Hematopoietic multipotent progenitor cell (in vitro differentiated cells): ENCODE measurements around the gene ERN1. TPM values are rescaled to one million over a fixed set of nuclear protein-coding genes. Genes with fewer than 3 reads are reported as not detected.

ENCODE experiments used
- DNase-seq, 3 donors: peaks; one replicate each; pipeline ENCODE4 v3.0.0-alpha.2; 2011 to 2015; ENCODE audit warnings: low read depth in 2 of 3, low spot score in 2 of 3
- total RNA-seq: library from RNA; depleted of rRNA; stranded (reverse); fragments of >200 nt; gene quantifications from one replicate; pipeline ENCODE4 v1.2.3, GENCODE V29; 2012

ERN1 gene
- total RNA-seq, 1 donor = 17.2 TPM

DNA sequence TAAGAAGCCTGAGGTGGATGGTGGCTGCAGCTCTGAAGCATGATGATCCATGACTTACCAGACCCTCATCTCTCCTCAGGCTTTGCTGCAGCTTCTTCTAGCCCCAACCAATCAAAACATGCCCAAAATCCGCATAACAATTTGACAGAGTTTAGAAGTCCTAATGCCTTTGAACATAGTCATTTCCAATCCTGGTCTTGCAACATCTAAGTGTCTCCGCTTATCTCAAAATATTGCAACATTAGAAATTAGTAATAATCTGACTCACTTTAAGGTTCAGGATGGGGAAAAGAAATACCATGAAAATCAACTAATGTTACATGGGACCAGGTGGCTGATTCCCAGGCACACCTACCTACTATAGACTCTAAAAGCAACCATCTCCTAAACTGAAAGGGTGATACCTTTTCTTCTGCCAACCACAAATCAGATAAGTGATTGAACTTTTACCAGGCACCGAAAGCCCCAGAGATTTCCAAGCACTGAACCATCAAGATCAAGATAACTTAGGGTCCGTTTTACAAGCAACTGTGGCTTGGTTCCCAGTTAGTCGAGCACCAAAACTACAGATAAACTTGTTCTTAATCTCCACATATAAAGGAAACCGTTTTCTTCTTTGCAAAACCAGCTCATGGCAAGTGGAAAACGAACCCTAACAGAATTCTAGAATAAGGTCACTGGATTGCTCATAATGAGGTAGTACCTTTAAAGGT, 14.0 kb downstream of the ERN1 start:
- DNase-seq = no peak

DNA sequence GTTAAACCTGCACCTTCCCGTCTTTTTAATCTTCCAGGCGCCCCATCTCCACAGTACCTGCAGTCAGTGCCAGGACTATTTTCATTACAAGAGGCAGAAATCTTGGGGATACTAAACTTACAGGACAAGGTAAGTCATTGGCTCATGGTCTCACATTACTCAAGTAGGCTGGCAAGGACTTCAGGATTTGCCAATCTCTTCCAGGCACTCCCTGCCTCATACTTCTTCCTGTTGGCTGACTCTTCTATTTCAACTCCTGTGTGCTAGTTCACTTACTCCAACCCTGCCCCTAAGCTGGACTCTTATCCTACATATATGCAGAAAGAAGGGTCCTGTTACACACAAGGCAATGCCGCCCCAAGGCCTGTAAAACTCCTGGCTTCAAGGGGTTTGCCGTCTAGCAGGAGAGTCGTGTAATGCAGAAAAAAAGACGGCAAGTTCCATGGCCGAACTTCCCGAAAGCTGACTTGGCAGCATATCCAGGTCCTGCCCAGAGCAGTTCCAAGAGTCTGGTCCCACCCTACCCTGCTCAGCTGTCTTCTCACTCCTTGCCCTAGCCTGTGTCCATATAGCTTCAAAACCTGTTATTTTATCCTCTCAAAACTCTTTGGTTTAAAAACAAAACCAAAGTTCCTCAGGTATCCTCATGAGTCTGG, 14.8 kb downstream of the ERN1 start:
- no peak for DNase-seq

DNA sequence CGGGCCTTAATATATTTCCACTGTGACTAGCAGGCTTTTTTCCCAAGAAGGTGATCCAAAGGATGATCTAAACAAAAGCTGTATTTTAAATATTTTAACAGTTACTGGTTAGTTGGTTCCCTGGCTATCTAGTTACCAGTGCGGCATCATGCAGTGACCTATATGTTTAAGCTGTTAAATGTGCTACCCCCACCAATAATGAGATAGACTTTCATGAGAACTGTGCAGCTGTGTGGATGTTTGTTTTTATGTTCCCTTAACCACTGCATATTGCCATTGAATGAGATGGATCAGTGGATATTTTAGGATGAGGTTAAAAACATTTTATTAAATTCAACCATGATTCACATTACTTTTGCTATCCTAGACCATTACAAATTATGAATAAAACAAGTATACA, 16.9 kb downstream of the ERN1 start:
- no peak for DNase-seq

DNA sequence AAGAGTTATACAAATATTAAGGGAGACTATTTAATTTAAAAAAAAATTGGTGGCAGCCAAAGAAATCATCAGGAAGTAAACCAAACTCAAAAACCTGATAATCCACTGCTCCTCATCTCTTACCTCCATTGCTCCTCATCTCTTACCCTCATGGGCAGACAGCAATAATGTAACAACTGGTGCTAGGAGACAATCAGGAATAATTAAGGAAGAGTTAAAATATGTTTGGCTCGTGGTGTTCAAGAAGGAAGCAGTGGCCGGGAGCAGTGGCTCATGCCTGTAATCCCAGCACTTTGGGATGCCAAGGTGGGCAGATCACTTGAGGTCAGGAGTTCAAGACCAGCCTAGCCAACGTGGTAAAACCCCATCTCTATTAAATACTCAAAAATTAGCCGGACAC, 18.1 kb downstream of the ERN1 start:
- no peak for DNase-seq

DNA sequence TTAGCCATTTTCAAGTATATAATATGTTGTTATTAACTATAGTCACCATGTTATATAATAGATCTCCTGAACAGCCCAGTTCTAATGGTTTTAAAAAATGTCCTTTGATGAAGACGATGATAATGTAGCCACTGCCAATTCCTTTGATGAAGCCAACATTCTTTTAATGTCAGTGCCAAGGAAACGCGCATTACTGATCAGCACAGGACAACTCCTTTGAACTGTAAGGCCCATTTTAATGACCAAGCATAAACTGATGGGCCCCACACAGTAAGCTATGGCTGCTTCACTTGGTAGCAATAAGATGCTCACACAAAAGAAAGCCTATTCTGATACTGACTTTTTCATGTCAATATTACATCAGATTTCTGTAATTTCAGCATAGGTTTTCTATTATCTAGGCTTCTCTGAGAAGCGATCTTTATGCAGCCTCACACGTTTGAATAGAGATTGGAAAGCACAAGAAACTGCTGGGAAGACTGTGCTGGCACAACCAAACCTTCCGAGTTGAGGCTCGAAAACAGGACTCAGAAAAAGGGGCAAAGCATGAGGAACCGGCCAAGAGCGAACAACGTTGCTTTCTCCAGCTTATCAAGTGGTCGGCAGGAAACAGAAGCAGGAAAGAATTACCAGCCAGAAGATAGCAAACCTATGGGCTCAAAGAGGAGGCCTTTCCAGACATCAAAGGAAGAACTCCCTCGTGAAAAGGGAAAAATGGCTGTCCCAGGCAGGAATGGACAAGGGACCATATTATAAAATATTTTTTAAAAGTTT, 19.4 kb downstream of the ERN1 start:
- peak in 2 of 3 donors; percentile 26 to 33 for DNase-seq

DNA sequence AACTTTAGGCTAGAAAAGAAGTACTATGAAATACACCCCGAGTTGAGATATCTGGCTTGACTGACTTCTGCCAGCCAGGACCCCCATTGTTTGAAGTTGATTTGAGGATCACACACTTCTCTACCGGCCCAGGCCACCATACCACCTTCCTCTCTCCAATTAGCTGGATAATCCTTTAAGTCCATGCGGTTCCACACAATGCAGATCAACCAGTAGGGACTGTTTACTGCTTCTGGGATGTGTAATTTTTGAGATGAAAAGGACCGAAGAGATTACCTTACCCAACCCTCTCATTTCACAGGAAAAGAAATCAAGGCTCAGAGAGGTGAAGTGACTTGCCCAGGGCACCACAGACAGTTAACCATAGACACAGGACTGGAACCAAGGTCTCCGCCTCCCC, 20.5 kb downstream of the ERN1 start:
- no peak for DNase-seq

DNA sequence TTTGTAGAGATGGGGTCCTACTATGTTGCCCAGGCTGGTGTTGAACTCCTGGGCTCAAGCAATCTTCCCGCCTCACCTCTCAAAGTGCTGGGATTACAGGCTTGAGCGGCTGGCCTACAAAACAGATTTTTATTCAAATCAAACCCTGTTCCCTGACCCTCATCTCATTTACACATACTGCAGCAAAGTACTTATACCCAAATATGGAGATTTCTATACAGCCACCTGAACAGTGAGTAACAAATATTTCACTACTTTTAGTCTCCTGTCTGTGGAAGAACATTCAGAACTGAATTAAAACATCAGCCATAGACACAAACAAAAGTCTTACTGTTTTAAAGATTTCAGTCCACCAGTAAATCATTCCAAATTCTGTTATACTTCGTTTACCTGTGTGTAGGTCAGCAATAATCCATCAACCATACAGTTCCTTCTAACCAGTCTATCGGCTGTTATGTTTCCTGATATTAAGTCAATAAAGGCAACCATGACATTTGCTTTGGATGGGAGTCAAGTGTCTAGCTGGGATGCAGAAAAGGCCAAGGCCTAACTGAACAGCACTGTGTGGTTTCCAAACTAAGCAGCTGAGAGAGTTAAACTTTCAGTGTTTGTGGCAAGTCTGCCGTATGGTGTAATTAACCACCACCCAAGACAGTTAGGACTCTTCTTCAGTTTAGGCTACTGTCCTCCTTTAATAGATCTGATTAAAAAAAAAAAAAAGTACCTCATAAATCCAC, 22.3 kb downstream of the ERN1 start:
- DNase-seq = no peak

DNA sequence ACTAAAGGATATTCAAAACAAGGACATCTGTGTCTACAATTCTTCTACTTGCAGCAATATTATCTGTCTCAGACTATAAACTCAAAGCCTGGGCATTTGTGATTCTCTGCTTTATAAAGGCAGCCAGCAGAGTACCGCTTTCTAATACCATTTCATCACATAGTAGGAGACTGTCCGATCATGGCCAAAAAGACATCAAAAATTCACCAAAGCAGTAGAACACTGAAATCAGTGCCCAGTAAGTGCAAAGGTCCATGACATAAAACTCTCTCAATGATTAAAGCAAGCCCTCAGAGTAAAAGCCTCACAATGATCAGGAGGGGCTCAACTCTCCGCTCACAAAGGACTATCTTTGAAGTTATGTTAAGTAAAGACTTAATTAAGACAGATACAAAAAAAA, 23.0 kb downstream of the ERN1 start:
- no peak for DNase-seq

DNA sequence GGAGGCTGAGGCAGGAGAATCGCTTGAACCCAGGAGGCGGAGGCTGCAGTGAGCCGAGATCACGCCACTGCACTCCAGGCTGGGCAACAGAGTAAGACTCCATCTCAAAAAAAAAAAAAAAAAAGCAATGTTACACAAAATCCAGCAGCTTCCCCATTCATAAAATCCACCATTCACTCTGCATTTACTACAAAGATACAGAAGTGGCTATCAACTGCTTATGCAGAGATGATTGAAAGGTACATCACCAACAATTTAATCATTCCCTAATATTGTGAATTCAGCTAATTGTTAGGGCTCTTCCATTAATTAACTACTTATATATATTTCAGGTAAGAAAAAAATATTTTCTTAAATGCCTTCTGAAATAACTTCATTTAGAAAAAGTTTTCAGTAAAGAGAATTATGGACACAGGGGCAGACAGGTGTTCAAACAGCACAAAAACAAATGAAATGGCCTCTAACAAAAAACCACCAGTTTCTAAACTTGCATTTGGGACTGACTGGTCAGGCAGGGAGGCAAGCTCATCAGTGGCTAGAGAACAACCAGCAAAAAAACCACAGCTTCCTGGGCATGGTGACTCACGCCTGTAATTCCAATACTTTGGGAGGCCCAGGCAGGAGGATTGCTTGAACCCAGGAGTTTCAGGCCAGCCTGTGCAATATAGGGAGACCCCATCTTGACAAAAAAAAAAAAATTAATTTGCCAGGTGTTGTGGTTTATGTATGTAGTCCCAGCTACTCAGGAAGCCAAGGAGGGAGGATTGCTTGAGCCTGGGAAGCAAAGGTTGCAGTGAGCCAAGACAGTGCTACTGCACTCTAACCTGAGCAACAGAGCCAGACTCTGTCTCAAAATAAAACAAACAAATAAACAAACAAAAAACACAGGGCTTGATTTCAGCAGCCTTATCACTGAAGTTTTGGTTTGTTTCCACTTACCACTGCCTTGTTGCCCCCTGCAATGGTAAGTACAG, 26.3 kb downstream of the ERN1 start:
- peak in 2 of 3 donors; percentile 21 to 26 for DNase-seq

DNA sequence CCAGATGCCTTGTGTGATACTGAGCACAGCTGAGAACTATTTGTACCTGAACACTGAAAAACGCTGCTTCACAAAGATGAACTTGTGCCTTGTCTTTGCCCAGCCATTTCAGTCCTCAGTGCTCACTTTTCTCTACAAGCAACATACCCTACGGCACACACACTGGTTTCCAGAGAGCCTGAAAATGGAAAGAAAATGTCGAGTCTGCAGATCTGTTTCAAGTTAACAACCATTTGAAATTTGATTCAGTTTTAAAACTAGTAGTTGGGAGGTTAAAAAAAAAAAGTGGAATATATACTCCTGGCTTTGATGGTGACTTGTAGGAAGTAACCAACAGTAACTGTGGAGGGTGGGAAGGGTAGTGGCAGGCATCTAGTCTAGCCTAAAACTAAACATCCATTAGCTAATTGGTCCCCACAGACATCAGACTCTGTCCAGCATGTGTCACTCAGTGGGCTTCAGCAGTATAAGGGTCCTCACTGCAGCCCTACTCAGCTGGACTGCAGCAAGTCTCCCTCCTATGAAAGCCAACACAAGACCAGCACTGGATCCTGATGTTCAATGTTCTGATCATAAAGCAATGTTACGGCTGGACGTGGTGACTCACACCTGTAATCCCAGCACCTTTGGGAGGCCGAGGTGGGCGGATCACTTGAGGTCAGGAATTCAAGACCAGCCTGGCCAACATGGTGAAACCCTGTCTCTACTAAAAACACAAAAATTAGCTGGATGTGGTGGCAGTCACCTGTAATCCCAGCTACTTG, 27.1 kb downstream of the ERN1 start:
- no peak for DNase-seq

DNA sequence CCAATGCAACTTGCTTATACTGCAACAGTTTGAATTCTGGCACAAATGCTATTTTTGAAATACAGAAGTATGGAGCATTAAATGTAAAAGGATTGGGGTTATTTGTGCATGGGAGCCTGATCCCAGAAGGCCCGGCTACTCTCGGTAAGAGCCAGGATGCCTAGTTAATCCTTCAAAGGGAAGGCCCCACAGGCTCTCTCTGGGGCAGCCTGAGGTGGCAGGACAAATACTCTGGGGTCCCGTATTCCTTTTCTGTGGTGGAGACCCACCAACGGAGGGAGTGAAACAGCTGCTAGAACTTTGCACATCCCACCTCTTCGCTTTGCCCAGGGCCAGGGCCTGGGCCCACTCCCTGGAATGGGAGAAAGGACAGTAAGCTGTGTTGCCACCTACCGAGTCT, 30.4 kb downstream of the ERN1 start:
- DNase-seq = no peak

DNA sequence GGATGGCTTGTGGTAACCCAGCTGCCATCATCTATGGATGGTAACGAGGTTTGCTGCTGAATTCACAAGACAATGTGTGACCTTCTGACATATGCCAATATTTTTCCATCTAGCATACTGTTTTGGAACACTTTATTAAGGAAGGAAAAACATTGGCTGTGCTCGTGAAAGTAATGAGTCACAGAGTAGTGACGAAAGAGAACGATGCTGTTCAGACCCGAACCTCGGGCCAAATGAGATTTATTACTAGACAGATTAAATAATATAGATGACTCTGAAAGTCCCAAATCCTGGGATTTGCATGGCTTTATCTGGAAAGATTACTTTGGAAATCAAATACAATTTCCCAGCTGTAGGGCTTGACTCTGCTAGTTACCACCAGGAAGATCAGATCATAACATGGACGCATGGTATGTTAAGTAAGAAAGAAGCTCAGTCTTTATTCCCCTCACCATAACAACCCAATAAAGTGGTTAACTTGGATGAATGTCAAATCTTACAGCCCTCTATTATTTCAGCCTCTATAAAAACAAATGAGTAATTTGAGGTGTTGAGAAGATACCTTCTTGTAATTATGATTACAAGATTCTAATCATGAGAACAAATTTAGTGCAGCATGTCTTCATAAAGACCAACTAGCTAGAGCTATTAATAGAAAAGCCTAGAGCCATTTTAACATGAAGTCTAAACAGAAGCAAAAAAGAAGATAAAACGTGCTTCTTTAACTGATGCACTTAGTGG, 32.6 kb downstream of the ERN1 start:
- DNase-seq = no peak

DNA sequence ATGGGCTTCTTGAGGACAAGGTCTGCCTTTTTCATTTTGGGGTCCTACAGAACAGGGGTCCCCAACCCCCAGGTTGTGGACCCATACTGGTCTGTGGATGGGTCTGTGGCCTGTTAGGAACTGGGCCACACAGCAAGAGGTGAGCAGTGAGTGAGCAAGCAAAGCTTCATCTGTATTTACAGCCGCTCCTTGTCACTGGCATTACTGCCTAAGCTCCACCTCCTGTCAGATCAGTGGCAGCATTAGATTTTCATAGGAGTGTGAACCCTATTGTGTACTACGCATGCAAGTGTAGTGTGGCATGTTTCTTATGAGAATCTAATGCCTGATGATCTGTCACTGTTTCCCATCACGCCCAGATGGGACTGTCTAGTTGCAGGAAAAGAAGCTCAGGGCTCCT, 33.9 kb downstream of the ERN1 start:
- DNase-seq = no peak

DNA sequence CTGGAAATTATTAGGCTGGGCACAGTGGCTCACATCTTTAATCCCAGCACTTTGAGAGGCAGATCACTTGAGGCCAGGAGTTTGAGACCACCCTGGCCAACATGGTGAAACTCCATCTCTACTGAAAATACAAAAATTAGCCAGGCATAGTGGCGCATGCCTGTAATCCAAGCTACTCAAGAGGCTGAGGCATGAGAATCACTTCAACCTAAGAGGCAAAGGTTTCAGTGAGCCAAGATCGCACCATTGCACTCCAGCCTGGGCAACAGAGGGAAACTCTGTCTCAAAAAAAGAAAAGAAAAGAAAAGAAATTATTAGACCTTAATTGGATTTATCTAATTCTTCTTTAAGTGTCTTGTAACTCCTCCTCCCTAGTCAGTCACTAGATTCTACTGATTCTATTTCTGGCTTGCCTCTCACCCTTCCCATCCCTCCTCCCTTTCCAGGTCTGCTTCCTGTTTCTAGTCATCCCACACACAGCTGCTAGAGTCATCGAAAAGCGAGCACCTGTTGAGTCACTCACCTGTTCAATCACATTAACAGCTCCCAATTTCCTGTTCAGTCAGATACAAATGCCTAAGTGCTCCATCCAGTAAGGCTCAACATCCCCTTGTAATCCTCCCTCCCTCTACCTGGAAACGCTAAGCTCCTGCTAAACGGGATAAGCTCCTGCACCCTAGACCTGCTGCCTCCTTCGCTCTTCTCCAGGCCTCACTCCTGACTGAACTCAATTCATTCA, 34.6 kb downstream of the ERN1 start:
- DNase-seq = no peak

DNA sequence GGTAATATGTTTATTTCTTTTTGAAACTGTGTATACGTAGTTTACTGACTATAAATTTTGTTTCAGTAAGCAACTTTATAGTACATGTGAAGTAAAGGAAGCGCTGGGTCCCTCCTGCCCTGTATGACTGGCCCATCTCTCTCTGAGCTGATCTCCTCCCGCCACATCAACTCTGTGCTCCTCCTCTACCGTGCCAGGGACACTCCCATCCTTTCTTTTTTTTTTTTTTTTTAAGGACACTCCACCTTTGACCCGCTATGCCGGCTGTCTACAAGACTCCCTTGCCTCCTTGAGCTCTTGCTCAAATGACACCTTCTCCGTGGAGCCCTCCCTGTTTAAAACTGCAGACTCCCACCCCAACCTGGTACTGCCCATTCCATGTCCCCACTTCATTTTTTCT, 35.5 kb downstream of the ERN1 start:
- DNase-seq = no peak

DNA sequence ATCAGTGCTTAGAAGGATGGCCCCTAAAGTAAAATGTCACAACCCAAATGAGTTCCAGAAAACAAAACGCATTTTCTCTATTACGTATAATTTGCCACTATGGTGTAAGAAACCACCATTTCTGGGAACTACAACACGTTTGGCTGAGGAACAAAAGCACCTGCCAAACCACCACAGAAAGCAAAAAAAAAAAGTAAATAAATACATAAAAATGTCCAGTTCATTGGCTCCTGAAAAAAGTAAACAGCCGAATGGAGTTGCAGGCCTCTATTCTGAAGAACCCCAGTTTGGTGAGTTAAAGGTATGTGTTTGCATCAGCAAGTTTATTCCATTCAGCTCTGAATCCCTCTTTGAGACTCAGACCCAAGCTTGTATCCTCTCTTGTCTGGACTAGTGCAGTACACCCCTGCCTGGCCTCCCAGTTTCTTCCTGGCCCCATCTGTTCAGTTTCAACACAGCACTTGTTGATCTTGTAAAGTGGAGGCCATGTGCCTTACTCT, 36.9 kb downstream of the ERN1 start:
- no peak for DNase-seq

DNA sequence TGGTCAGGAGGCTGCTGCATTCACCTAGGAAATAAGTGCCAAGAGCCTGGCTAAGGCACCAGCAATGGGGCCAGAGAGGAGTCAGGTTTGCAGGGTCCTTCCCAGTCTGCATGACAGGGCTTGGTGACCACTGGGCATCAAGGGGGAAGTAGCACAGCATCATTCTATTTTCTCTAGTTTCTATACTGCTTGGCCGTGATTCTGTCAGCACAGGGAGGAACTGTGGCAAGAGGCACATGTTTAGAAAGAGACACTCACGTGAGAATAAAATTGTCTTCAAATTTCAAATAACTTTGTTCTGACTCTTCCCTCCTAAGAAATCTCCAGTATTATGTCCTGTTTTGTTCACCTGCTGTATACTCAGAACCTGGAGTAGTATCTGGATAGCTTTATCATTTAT, 37.8 kb downstream of the ERN1 start:
- DNase-seq = no peak

DNA sequence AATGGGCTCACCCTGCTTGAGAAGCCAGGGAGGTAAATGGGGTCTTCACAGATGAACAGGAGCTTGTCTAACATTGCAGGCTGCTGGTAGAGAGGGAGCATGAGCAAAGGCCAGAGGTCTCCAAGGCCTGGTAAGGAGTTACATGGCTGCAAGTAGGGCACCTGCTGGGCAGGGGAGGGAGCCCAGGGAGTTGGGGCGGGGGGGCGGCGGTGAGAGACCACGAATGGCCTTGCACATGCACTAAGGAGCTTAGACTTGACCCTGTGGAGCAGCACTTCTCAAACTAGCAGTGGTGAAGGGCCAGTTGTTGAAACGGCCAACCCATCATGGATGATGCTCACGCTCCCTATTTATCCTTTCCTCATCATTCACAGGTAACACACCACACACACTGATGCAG, 38.4 kb downstream of the ERN1 start:
- DNase-seq = no peak
